Measurements from ENCODE around the gene HES1. TPM values are rescaled to one million over a fixed set of nuclear protein-coding genes. Genes with fewer than 3 reads are reported as not detected.

Gene HES1
- total and polyA plus RNA-seq, 10 of the 15 experiments (the other 5 are each of a cell fraction or from before 2014, with no cell fraction given), result 0.46 to 5.3 (median 2.3) TPM

- TF ChIP-seq ZNF687 (IDR thresholded peaks at IDR 0.05), result no peak
- no peak for TF ChIP-seq HSF1 (IDR thresholded peaks at IDR 0.05; ENCODE audit: low read depth, low read length)
- no peak for TF ChIP-seq ASH2L (IDR thresholded peaks at IDR 0.05; ENCODE audit: borderline replicate concordance, low read depth)
- TF ChIP-seq SUZ12 (IDR thresholded peaks at IDR 0.05; ENCODE audit: unreplicated experiment), result no peak
- no peak for TF ChIP-seq SIN3A (IDR thresholded peaks at IDR 0.05; ENCODE audit: low read depth, low read length)
These were observed 40.0 kb upstream of the HES1 start (continued) for GRCh38 chr3:194095902-194096301.

Data from GM12878 (cell line).